ENCODE measurements around the gene SCN4B. TPM values are rescaled to one million over a fixed set of nuclear protein-coding genes. Genes with fewer than 3 reads are reported as not detected.

The SCN4B gene
- total and polyA plus RNA-seq, 2 of the 8 experiments (the other 6 are each of a cell fraction or from before 2014, with no cell fraction given): 2.8 to 4.9 TPM

- Histone ChIP-seq H3K79me2 (ENCODE audit: control insufficient read depth in 1 of 2, insufficient read depth in 2 of 2, low read length in 2 of 2) (no peaks in the 10 kb centered on the region), H3K4ac (replicated peaks; ENCODE audit: insufficient read length, low read depth, low read length) (no peak overlapping the region), H4K8ac (ENCODE audit: extremely low read depth, insufficient read depth, low read length) (no peak overlapping the region), H2BK20ac (ENCODE audit: low read length) (peak overlapping the region; percentile 48; the same call in 1 of the 2 replicates), H3K9me3 (ENCODE audit: insufficient read depth in 2 of 2, low read depth in 1 of 2, low read length in 1 of 2) (no peaks in the 10 kb centered on the region), H2AK5ac (ENCODE audit: low read depth, low read length) (no peak overlapping the region), H3K79me1 (ENCODE audit: low read depth, low read length) (no peaks in the 10 kb centered on the region), H3K56ac (replicated peaks; ENCODE audit: insufficient read length, low read depth, low read length) (no peak overlapping the region), H2BK12ac (ENCODE audit: low read depth, low read length) (0 out of 2 replicates have a peak overlapping the region, but pooled peaks have one; percentile 5), H3K27me3 (replicated peaks in 1 of 4; ENCODE audit: control insufficient read depth in 3 of 4, extremely low read depth in 1 of 4, insufficient read depth in 3 of 4, low read length in 3 of 4) (peaks cover 0 to 25% (median 12%) of the 10 kb centered on the region in 4 experiments; a peak in 6 of 7 replicates), H2BK5ac (ENCODE audit: low read depth, low read length) (no peak overlapping the region), H2BK120ac (replicated peaks; ENCODE audit: low read depth, low read length) (no peak overlapping the region), H3K4me1 (replicated peaks in 1 of 4; ENCODE audit: control insufficient read depth in 3 of 4, insufficient read depth in 4 of 4, low read length in 3 of 4) (peaks cover 0 to 13% (median 2%) of the 10 kb centered on the region in 4 experiments; a peak in 3 of 7 replicates), H2BK15ac (ENCODE audit: low read length) (no peak overlapping the region), H3K27ac (ENCODE audit: low read depth, low read length) (no peak overlapping the region), H3K4me2 (ENCODE audit: insufficient read depth in 1 of 2, low read depth in 2 of 2, low read length in 2 of 2) (no peak overlapping the region), H3K4me3 (ENCODE audit: extremely low read depth in 1 of 4, insufficient read depth in 2 of 4, low read depth in 3 of 4, low read length in 4 of 4) (no peak overlapping the region), H2AFZ (ENCODE audit: low read length) (no peak overlapping the region), H3K23me2 (ENCODE audit: low read depth, low read length) (no peaks in the 10 kb centered on the region), H3K18ac (ENCODE audit: extremely low read depth, low read length) (no peak overlapping the region), H4K5ac (ENCODE audit: insufficient read length, low read depth, low read length) (no peak overlapping the region), H3K14ac (ENCODE audit: insufficient read length) (no peak overlapping the region), H3K23ac (ENCODE audit: insufficient read length) (no peak overlapping the region), H4K20me1 (replicated peaks in 1 of 2; ENCODE audit: control insufficient read depth in 1 of 2, insufficient read depth in 2 of 2, low read length in 2 of 2) (peaks cover 0 to 3% of the 10 kb centered on the region in 2 experiments), H3K9ac (replicated peaks in 1 of 4; ENCODE audit: extremely low read depth in 1 of 4, low read depth in 3 of 4, low read length in 3 of 4) (no peak overlapping the region), H4K91ac (replicated peaks; ENCODE audit: insufficient read length, low read length) (no peak overlapping the region), H3K36me3 (ENCODE audit: control insufficient read depth in 2 of 4, insufficient read depth in 4 of 4, low read length in 3 of 4) (no peaks in the 10 kb centered on the region)
- POLR2A ChIA-PET (ENCODE audit: partially characterized antibody): interaction anchor here (0.6 kb wide), 1 partner anchor 27 kb away, joined by 4 read pairs; no protein-coding TSS in a partner anchor
- 88% methylated on average over 12 of the region's 12 CpGs; no CpG with 5 or more reads in 1 of the 2 experiments for WGBS, 2 experiments (ENCODE audit: extremely low coverage in 1 of 2, insufficient coverage in 1 of 2, insufficient read length in 1 of 2, insufficient replicate concordance in 2 of 2, low coverage in 1 of 2, low lambda C conversion rate in 2 of 2, missing lambda C conversion rate in 1 of 2)
- TF ChIP-seq CHD1 (IDR thresholded peaks at IDR 0.05; ENCODE audit: low read depth, low read length): no peak
- no peak for TF ChIP-seq SRF (IDR thresholded peaks at IDR 0.05; ENCODE audit: low read depth, low read length)
- FAIRE-seq: no peak
- no peak for DNase-seq (ENCODE audit: low read depth in 1 of 2, low spot score in 2 of 2)
- CTCF ChIA-PET (ENCODE audit: partially characterized antibody): interaction anchor here (0.6 to 12.7 kb wide), 22 partner anchors 9 to 463 kb away, joined by 3 to 245 read pairs (median 4); partner anchors contain the start of gene SCN4B
Measured at GRCh38 chr11:118143661-118144185, 8.9 kb downstream of the SCN4B start.

Measured in H1 (cell line).